GM19351 (cell line): ENCODE data around the gene TOR4A.
"Not testable (repeated sequence)": the region's sequence is repeated elsewhere in the genome, so short reads cannot be mapped to it uniquely, and the experiment has no call there.

Experiments
- ATAC-seq: cut with Tn5 transposase; IDR thresholded peaks from one replicate; pipeline ENCODE4 v1.9.1; 2021; ENCODE audit warnings: mild to moderate bottlenecking, moderate library complexity; ENCODE audit not compliant: unreplicated experiment

TOR4A gene

GRCh38 chr9:137237759-137238726, 39.5 kb upstream of the TOR4A start:
- ATAC-seq: no peak

GRCh38 chr9:137239541-137240200, 37.9 kb upstream of the TOR4A start:
- not testable (repeated sequence) for ATAC-seq

- peak; percentile 24 for ATAC-seq
Measured at GRCh38 chr9:137240318-137240840, 37.1 kb upstream of the TOR4A start.

- ATAC-seq: peak; percentile 73
Measured at GRCh38 chr9:137240841-137241489, 36.6 kb upstream of the TOR4A start, which contains the start of gene TUBB4B. TSS of gene TUBB4B (plus strand) at chr9:137241287. CDS start at chr9:137241361, 74 bp downstream.

- peak; percentile 13 for ATAC-seq
Measured at GRCh38 chr9:137241490-137242268, 35.8 kb upstream of the TOR4A start.

- no peak for ATAC-seq
Measured at GRCh38 chr9:137242269-137243203, 35.0 kb upstream of the TOR4A start.

GRCh38 chr9:137243266-137243625, 34.3 kb upstream of the TOR4A start:
- ATAC-seq: not testable (repeated sequence)

GRCh38 chr9:137243626-137244485, 33.7 kb upstream of the TOR4A start:
- ATAC-seq: no peak

- no peak for ATAC-seq
Measured at GRCh38 chr9:137244486-137245449, 32.8 kb upstream of the TOR4A start.

GRCh38 chr9:137245450-137246421, 31.8 kb upstream of the TOR4A start:
- no peak for ATAC-seq

- ATAC-seq: no peak
Measured at GRCh38 chr9:137247135-137247915, 30.2 kb upstream of the TOR4A start.

- no peak for ATAC-seq
Measured at GRCh38 chr9:137247916-137248175, 29.7 kb upstream of the TOR4A start.

- ATAC-seq: no peak
Measured at GRCh38 chr9:137250329-137251193, 27.0 kb upstream of the TOR4A start.

GRCh38 chr9:137251194-137251461, 26.4 kb upstream of the TOR4A start, which contains the start of gene STPG3:
TSS of gene STPG3 (plus strand) at chr9:137251286. CDS start at chr9:137251287, 1 bp downstream.
- no peak for ATAC-seq
